ENCODE data around the gene NECTIN3. TPM values are rescaled to one million over a fixed set of nuclear protein-coding genes. Genes with fewer than 3 reads are reported as not detected.

The NECTIN3 gene
- total RNA-seq, 2 donors from 2014 or later: 8.8 to 16.6 TPM

DNA sequence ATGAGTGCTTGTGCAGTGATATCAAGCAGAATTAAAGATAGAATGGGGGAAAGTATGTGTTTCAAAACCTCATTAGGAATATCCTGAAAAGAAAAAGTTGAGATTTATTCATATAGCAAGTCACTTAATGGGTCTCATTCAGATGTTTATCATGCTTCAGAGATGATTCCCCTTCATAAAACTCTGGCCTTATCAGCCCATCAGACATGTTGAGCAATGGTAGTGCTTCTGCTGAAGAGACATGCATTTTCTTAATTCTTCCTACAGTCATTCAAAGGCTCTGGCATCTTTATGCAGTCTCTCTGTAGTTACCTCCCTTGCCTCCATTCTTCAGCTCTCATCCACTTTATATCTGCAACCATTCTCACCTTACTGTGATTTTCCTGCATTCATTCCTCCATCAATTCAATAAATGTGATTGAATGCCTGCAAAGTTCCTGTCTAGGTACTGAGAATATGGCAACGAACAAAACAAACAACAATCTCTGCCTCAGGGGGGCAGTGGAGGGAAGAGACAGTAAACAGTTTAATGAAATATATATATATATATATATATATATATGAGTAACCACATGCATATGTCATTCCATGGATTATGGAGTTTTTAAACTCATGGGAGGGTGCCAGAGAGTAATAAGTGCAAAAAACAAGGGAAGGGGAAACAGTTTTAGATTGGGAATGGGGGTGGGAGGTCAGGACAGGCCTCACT is 138.5 kb downstream of the NECTIN3 start:
- TF ChIP-seq, protein P1, sequence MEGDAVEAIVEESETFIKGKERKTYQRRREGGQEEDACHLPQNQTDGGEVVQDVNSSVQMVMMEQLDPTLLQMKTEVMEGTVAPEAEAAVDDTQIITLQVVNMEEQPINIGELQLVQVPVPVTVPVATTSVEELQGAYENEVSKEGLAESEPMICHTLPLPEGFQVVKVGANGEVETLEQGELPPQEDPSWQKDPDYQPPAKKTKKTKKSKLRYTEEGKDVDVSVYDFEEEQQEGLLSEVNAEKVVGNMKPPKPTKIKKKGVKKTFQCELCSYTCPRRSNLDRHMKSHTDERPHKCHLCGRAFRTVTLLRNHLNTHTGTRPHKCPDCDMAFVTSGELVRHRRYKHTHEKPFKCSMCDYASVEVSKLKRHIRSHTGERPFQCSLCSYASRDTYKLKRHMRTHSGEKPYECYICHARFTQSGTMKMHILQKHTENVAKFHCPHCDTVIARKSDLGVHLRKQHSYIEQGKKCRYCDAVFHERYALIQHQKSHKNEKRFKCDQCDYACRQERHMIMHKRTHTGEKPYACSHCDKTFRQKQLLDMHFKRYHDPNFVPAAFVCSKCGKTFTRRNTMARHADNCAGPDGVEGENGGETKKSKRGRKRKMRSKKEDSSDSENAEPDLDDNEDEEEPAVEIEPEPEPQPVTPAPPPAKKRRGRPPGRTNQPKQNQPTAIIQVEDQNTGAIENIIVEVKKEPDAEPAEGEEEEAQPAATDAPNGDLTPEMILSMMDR (IDR thresholded peaks at IDR 0.05): no peak
- no peak for DNase-seq (ENCODE audit: low spot score)

DNA sequence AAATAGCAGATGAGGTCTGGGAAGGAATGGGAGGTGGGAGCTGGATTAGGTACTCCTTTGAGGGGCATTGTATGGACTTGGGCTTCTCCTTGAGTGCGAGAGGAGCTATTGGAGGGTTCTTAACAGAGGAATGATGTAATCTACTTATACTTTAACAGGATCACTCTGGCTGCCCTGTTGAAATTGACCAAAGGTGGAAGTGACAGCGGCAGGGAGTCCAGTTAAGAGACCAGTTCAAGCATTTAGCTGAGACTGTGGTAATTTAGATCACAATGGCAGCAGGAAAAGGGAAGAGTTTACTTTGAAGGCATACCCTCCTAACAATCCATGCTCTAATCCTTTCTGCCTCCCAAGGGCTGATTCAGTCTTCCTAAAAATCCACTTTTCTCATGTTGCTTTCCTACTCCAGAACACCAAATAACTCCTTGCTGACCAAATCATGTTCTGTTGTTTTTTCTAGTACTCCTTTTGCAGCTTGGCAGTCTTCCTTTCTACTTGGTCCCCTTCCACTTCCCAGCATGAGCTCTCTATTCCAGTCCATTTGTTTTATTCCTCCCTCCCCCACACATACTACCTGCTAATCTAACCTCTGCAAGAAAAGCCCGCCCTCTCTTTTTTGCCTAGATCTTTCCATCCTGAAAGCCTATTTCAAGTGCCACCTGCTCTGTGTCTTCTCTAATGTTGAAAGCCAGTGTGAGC is 139.4 kb downstream of the NECTIN3 start:
- TF ChIP-seq, protein P1 (IDR thresholded peaks at IDR 0.05): no peak
- H3K4me3 ChIP-seq: no peak overlapping the region
- H3K27me3 ChIP-seq: no peaks in the 10 kb centered on the region
- DNase-seq (ENCODE audit: low spot score): no peak
- H3K36me3 ChIP-seq: no peaks in the 10 kb centered on the region
- no peak overlapping the region for H3K27ac ChIP-seq
- no peaks in the 10 kb centered on the region for H3K4me1 ChIP-seq
- H3K9me3 ChIP-seq: no peaks in the 10 kb centered on the region

More for the DNA sequence above, 138.5 kb downstream of the NECTIN3 start:
- Histone ChIP-seq H3K27me3 (no peaks in the 10 kb centered on the region), H3K9me3 (no peaks in the 10 kb centered on the region), H3K27ac (no peak overlapping the region), H3K36me3 (no peaks in the 10 kb centered on the region), H3K4me3 (no peak overlapping the region), H3K4me1 (no peaks in the 10 kb centered on the region)

DNA sequence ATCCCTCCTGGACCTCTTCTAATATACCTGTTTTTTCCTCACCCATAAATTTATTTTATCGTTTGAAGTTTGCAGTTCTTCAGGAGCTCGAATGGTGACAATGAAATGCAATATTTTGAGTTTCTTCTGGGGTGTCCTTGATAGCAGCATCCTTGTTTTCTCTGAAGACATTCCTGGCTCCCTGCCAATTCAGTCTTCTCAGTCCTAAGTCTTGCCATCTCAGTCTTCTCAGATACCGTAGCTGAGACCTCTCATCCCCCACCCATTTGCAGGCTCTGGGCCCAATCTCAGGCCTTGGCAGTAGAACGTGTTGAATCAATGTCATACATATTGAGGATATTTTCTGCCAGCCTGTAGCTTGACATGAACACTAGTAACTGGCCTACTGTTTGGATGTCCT is 140.9 kb downstream of the NECTIN3 start:
- no peaks in the 10 kb centered on the region for H3K4me1 ChIP-seq
- H3K27me3 ChIP-seq: no peaks in the 10 kb centered on the region
- no peaks in the 10 kb centered on the region for H3K36me3 ChIP-seq
- H3K27ac ChIP-seq: no peak overlapping the region
- no peak for DNase-seq (ENCODE audit: low spot score)
- H3K4me3 ChIP-seq: no peak overlapping the region
- TF ChIP-seq, protein P1 (IDR thresholded peaks at IDR 0.05): no peak
- H3K9me3 ChIP-seq: no peaks in the 10 kb centered on the region

GRCh38 chr3:111215481-111215880 is 143.9 kb downstream of the NECTIN3 start:
- Histone ChIP-seq H3K27me3 (no peaks in the 10 kb centered on the region), H3K4me3 (no peak overlapping the region), H3K36me3 (no peaks in the 10 kb centered on the region), H3K9me3 (no peaks in the 10 kb centered on the region), H3K27ac (no peak overlapping the region), H3K4me1 (no peaks in the 10 kb centered on the region)
- no peak for DNase-seq (ENCODE audit: low spot score)
- TF ChIP-seq, protein P1 (IDR thresholded peaks at IDR 0.05): no peak

DNA sequence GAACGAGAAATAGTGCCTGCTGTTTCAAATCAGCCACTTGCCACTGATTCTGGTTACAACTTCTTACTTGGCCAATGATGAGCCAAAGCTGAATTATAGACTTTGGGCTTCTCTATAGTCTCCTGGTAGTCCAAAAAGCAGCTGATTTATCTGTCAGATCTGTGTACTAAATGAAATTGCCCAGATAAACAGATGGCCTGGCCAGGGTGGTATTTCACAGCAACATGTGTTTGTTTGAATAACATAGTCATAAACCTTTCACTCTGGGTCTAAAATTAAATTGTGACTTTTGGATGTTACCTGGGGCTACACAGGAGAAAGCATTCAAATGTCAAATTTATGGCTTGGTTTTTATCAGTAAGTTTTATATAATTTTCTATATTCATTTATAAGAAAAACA is 147.0 kb downstream of the NECTIN3 start:
- DNase-seq (ENCODE audit: low spot score): no peak
- Histone ChIP-seq H3K4me3 (no peak overlapping the region), H3K27me3 (no peaks in the 10 kb centered on the region), H3K36me3 (no peaks in the 10 kb centered on the region), H3K4me1 (no peaks in the 10 kb centered on the region), H3K27ac (no peak overlapping the region), H3K9me3 (no peaks in the 10 kb centered on the region)
- TF ChIP-seq, protein P1 (IDR thresholded peaks at IDR 0.05): no peak

All from right atrium auricular region (tissue), 2 donors.